Caco-2 (cell line): Measurements from ENCODE around the gene ZNF274. TPM values are rescaled to one million over a fixed set of nuclear protein-coding genes. Genes with fewer than 3 reads are reported as not detected.
A peak's percentile ranks its signal among the peaks of the same experiment; 100 is the strongest.

Experiments
- BruUV-seq: library from RNA; stranded (reverse); fragments of 400-500 nt; replicated peaks from 2 replicates; lab custom pipeline; 2021; lab: Mats Ljungman, UMichigan
- CTCF ChIA-PET: fragments of 300-600 bp; sonication (Branson Sonifier 250); formaldehyde crosslinking; loops from one replicate; lab custom pipeline; 2022; ENCODE audit warnings: antibody characterized with exemption; lab: Charles Lee
- POLR2A ChIA-PET: fragments of 300-600 bp; sonication (Branson Sonifier 250); formaldehyde crosslinking; loops from one replicate; lab custom pipeline; 2022; ENCODE audit warnings: antibody characterized with exemption; lab: Charles Lee
- DNase-seq, 2 experiments: peaks; one replicate each; pipeline versions ENCODE4 v3.0.0 to v3.0.0-alpha.2; 2020 to 2022
- H3K27me3 ChIP-seq: replicated peaks from 2 replicates; pipeline ENCODE4 v1.6.0; 2011; ENCODE audit warnings: low read length; ENCODE audit not compliant: control insufficient read depth, insufficient read depth
- H3K36me3 ChIP-seq: 2 replicates; pipeline ENCODE4 v1.5.1; 2011; ENCODE audit warnings: low read length; ENCODE audit not compliant: control insufficient read depth, insufficient read depth
- H3K4me1 ChIP-seq: fragments of 250-450 bp; sonication (Bioruptor Pico); 2 replicates; pipeline ENCODE4 v1.5.1; 2020; ENCODE audit warnings: mild to moderate bottlenecking
- H3K4me3 ChIP-seq: 2 replicates; pipeline ENCODE4 v1.5.1; 2011; ENCODE audit warnings: low read depth, mild to moderate bottlenecking, control low read depth, low read length
- H3K9me3 ChIP-seq: fragments of 250-450 bp; sonication (Bioruptor Pico); 2 replicates; pipeline ENCODE4 v1.5.1; 2020; ENCODE audit warnings: mild to moderate bottlenecking, moderate library complexity
- H3K27ac Mint-ChIP-seq: one replicate; pipeline ENCODE4 v1.8.0; 2022; ENCODE audit warnings: mixed read lengths; ENCODE audit not compliant: unreplicated experiment
- H3K27me3 Mint-ChIP-seq: one replicate; pipeline ENCODE4 v1.8.0; 2022; ENCODE audit warnings: mixed read lengths; ENCODE audit not compliant: insufficient read depth, unreplicated experiment
- H3K36me3 Mint-ChIP-seq: one replicate; pipeline ENCODE4 v1.8.0; 2022; ENCODE audit warnings: mild to moderate bottlenecking, mixed read lengths; ENCODE audit not compliant: insufficient read depth, unreplicated experiment
- H3K4me1 Mint-ChIP-seq: one replicate; pipeline ENCODE4 v1.8.0; 2022; ENCODE audit warnings: low read depth, mixed read lengths; ENCODE audit not compliant: unreplicated experiment
- H3K4me3 Mint-ChIP-seq: one replicate; pipeline ENCODE4 v1.8.0; 2022; ENCODE audit warnings: mild to moderate bottlenecking, moderate library complexity, mixed read lengths; ENCODE audit not compliant: unreplicated experiment
- H3K9me3 Mint-ChIP-seq: one replicate; pipeline ENCODE4 v1.8.0; 2022; ENCODE audit warnings: mixed read lengths; ENCODE audit not compliant: unreplicated experiment
- intact Hi-C: fragments of 100-400 bp; cut with micrococcal nuclease; formaldehyde crosslinking; loops from one replicate; pipeline ENCODE4 v1.10.0; 2022; ENCODE audit not compliant: unreplicated experiment
- total RNA-seq: library from RNA; stranded (reverse); gene quantifications from 2 replicates; pipeline ENCODE4 v1.2.3, GENCODE V29; 2022
- TF ChIP-seq, protein P1 (sequence below), 2 experiments: fragments of 200-600 bp in 1 of 2; IDR thresholded peaks; 1 replicate in 1 of 2; 2 replicates in 1 of 2; pipeline versions ENCODE4 v1.5.1 to v1.8.0; 2011 to 2022; ENCODE audit warnings: antibody characterized with exemption in 1 of 2, control low read depth in 1 of 2, inconsistent platforms in 1 of 2, low read depth in 1 of 2, low read length in 1 of 2, mild to moderate bottlenecking in 1 of 2, moderate library complexity in 1 of 2; ENCODE audit not compliant: insufficient read depth in 1 of 2, severe bottlenecking in 1 of 2, unreplicated experiment in 1 of 2

The ZNF274 gene
- total RNA-seq, 1 experiment from 2014 or later: 19.9 TPM

DNA sequence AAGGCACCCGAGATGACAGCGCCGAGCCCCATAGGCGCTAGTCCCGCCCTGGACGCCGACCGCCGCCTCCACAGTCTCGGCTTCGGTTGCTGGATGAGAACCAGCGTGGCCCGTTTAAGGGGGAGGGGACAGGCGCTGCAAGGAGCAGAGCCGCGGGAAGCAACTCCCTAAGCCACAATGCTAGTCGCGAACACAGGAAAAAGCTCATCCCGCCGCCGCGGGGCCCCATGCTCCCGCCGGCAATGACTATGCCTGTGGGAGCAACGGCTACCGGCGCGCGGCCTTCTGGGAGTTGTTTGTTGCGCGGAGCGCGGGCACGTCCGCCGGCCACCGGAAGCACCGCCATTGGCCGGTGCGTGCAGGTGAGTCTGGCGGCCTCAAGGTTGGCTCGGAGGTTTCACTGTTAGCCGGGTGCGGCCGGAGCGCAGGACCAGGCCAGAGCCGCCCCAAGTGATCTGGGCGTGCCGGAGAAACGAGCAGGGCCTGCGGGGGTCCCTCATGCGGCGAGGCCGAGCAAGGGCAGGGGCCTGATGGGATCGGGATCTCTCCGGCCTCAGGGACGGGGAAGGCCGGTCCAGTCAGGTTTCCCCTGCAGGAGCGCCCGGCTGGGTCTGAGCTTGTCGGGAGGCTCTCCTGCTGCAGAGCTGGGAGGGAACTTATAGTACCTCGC, 45.9 kb downstream of the ZNF274 start, which contains the start of gene ZNF544:
ZNF544 (plus strand) TSS at position 330 of the 670 bp plus-strand sequence. CDS start 15,110 bp downstream, outside the sequence.
- H3K9me3 ChIP-seq: peaks cover 33% of the 10 kb centered on the region
- intact Hi-C loops: loop anchor here (2.0 to 10.0 kb wide), 3 partner anchors 46 to 76 kb away; partner anchors contain the start of genes ERVK3-1, ZNF274 and ZNF8
- Mint-ChIP-seq H3K4me3 (peak within 1 kb of the TSS; percentile 96), H3K36me3 (peaks cover 63% of the 10 kb centered on the region), H3K4me1 (peaks cover 7% of the 10 kb centered on the region), H3K27ac (peak within 1 kb of the TSS; percentile 99), H3K27me3 (no peaks in the 10 kb centered on the region), H3K9me3 (peaks cover 40% of the 10 kb centered on the region)
- peaks cover 20% of the 10 kb centered on the region for H3K36me3 ChIP-seq
- H3K4me3 ChIP-seq: peak within 1 kb of the TSS; percentile 66
- TF ChIP-seq, protein P1, sequence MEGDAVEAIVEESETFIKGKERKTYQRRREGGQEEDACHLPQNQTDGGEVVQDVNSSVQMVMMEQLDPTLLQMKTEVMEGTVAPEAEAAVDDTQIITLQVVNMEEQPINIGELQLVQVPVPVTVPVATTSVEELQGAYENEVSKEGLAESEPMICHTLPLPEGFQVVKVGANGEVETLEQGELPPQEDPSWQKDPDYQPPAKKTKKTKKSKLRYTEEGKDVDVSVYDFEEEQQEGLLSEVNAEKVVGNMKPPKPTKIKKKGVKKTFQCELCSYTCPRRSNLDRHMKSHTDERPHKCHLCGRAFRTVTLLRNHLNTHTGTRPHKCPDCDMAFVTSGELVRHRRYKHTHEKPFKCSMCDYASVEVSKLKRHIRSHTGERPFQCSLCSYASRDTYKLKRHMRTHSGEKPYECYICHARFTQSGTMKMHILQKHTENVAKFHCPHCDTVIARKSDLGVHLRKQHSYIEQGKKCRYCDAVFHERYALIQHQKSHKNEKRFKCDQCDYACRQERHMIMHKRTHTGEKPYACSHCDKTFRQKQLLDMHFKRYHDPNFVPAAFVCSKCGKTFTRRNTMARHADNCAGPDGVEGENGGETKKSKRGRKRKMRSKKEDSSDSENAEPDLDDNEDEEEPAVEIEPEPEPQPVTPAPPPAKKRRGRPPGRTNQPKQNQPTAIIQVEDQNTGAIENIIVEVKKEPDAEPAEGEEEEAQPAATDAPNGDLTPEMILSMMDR (IDR thresholded peaks at IDR 0.05; ENCODE audit: insufficient read depth in 1 of 2, low read depth in 1 of 2, low read length in 1 of 2, severe bottlenecking in 1 of 2, unreplicated experiment in 1 of 2): peak; percentile 15 to 18
- BruUV-seq: no TSS peak
- ChIA-PET POLR2A (interaction anchor here (0.6 to 1.0 kb wide), 2 partner anchors 20 to 46 kb away, joined by 3 to 5 read pairs; partner anchors contain the start of gene ZNF274), CTCF (no interaction called here)
- H3K27me3 ChIP-seq: no peaks in the 10 kb centered on the region
- peak; percentile 86 to 88 for DNase-seq
- H3K4me1 ChIP-seq: peaks cover 5% of the 10 kb centered on the region; the same call in 1 of the 2 replicates

DNA sequence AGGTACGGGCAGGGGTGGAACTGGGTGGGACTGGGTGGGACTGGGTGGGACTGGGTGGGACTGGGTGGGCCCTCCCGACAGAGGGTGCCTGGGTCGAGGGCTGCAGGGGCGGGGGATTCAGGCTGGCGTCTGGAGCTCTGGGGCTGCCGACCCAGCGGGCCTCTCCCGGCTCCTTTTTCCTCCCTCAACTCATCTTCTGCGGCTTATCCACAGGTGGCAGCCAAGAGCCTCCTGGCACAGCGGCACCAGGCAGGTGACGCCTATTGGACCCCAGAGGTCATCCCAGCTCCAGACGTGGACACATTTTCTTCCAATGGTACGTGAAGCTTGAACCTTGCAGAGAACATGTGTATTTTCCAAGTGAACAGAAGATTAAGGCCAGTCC, 46.4 kb downstream of the ZNF274 start:
- intact Hi-C loops: loop anchor here (2.0 to 10.0 kb wide), 3 partner anchors 46 to 76 kb away; partner anchors contain the start of genes ERVK3-1, ZNF274 and ZNF8
- H3K4me3 Mint-ChIP-seq: peak overlapping the region; percentile 96
- DNase-seq: peak in 1 of 2 experiments; percentile 41
- POLR2A ChIA-PET: no interaction called here
- Histone ChIP-seq H3K36me3 (peaks cover 21% of the 10 kb centered on the region), H3K4me3 (peak overlapping the region; percentile 66), H3K9me3 (peaks cover 28% of the 10 kb centered on the region), H3K4me1 (peaks cover 5% of the 10 kb centered on the region; the same call in 1 of the 2 replicates), H3K27me3 (no peaks in the 10 kb centered on the region)
- peak overlapping the region; percentile 99 for H3K27ac Mint-ChIP-seq
- no peaks in the 10 kb centered on the region for H3K27me3 Mint-ChIP-seq
- H3K36me3 Mint-ChIP-seq: peaks cover 69% of the 10 kb centered on the region
- peaks cover 7% of the 10 kb centered on the region for H3K4me1 Mint-ChIP-seq
- peaks cover 43% of the 10 kb centered on the region for H3K9me3 Mint-ChIP-seq
- TF ChIP-seq, protein P1 (IDR thresholded peaks at IDR 0.05; ENCODE audit: insufficient read depth in 1 of 2, low read depth in 1 of 2, low read length in 1 of 2, severe bottlenecking in 1 of 2, unreplicated experiment in 1 of 2): peak; percentile 14 to 20
- CTCF ChIA-PET: no interaction called here
- no TSS peak for BruUV-seq

DNA sequence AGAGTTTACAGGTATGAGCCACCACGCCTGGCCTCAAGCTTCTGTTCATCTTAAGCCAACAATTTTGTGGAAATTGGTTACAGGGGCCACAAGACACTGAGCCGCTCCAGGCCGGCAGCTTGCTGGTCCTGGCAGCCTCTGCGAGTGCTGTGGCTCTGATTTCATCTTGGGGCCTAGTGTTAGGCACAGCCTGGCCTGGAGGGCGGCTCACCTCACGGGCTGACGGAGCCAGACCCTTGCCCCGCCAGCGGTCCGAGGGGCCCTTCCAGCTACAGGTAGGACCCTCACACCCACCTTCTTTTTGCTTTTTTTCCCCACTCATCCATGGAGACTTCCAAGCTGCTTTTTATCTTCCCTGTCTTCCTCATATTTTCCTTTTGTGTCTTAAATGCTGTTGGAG, 54.5 kb downstream of the ZNF274 start:
- Histone ChIP-seq H3K36me3 (peaks cover 17% of the 10 kb centered on the region), H3K27me3 (no peaks in the 10 kb centered on the region), H3K4me1 (no peaks in the 10 kb centered on the region), H3K4me3 (no peak overlapping the region), H3K9me3 (peaks cover 30% of the 10 kb centered on the region)
- Mint-ChIP-seq H3K27me3 (no peaks in the 10 kb centered on the region), H3K27ac (no peak overlapping the region), H3K4me3 (no peak overlapping the region), H3K36me3 (peaks cover 96% of the 10 kb centered on the region), H3K4me1 (no peaks in the 10 kb centered on the region), H3K9me3 (peaks cover 34% of the 10 kb centered on the region)
- ChIA-PET CTCF (no interaction called here), POLR2A (no interaction called here)
- TF ChIP-seq, protein P1 (IDR thresholded peaks at IDR 0.05; ENCODE audit: insufficient read depth in 1 of 2, low read depth in 1 of 2, low read length in 1 of 2, severe bottlenecking in 1 of 2, unreplicated experiment in 1 of 2): no peak
- no TSS peak for BruUV-seq
- no peak for DNase-seq
- intact Hi-C loops: no loop called here
